Kidney epithelial cell (primary cell): Measurements from ENCODE around the gene PM20D1. TPM values are rescaled to one million over a fixed set of nuclear protein-coding genes. Genes with fewer than 3 reads are reported as not detected.
A peak's percentile ranks its signal among the peaks of the same experiment; 100 is the strongest.

Experiments used
- DNase-seq: peaks from one replicate; pipeline ENCODE4 v3.0.0-alpha.2; 2010; ENCODE audit warnings: low read depth
- H3K27me3 ChIP-seq: 2 replicates; pipeline ENCODE4 v1.6.0; 2011; ENCODE audit warnings: low read length; ENCODE audit not compliant: control insufficient read depth, insufficient read depth
- H3K36me3 ChIP-seq: 2 replicates; pipeline ENCODE4 v1.5.1; 2011; ENCODE audit warnings: low read length; ENCODE audit not compliant: control insufficient read depth, insufficient read depth
- H3K4me3 ChIP-seq: 2 replicates; pipeline ENCODE4 v1.5.1; 2011; ENCODE audit warnings: low read depth, mild to moderate bottlenecking, control low read depth, low read length
- total RNA-seq: library from RNA; depleted of rRNA; stranded (reverse); fragments of >200 nt; gene quantifications from 2 replicates; pipeline ENCODE4 v1.2.3, GENCODE V29; 2015
- TF ChIP-seq, protein P1 (sequence below): IDR thresholded peaks from 2 replicates; pipeline ENCODE4 v1.5.1; 2011; ENCODE audit warnings: mild to moderate bottlenecking, moderate library complexity, low read length, control low read depth, inconsistent platforms; ENCODE audit not compliant: insufficient read depth, poor library complexity, severe bottlenecking

Gene PM20D1
- total RNA-seq, 1 donor from 2014 or later = 0.04 TPM

DNA sequence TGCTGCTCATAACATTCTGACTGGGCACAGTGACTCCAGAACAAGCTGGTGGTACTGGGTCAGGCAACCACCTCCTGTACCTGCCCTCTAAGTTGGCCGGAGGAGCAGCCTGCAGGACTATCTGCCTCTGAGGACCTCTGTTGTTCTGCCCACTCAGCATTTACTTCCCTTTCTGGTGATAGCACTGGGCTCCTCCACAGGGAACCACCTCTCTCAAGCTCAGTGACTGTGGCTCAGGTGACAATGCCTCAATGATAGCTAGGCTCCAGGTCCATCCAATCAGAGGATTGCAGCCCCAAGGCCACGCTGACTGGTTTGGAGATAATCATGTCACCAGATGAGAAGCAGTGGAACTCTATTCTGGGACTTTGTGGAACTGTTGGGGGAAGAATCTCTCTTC is 52.8 kb downstream of the PM20D1 start:
- Histone ChIP-seq H3K27me3 (no peaks in the 10 kb centered on the region), H3K4me3 (no peak overlapping the region), H3K36me3 (no peaks in the 10 kb centered on the region)
- no peak for DNase-seq
- TF ChIP-seq, protein P1, sequence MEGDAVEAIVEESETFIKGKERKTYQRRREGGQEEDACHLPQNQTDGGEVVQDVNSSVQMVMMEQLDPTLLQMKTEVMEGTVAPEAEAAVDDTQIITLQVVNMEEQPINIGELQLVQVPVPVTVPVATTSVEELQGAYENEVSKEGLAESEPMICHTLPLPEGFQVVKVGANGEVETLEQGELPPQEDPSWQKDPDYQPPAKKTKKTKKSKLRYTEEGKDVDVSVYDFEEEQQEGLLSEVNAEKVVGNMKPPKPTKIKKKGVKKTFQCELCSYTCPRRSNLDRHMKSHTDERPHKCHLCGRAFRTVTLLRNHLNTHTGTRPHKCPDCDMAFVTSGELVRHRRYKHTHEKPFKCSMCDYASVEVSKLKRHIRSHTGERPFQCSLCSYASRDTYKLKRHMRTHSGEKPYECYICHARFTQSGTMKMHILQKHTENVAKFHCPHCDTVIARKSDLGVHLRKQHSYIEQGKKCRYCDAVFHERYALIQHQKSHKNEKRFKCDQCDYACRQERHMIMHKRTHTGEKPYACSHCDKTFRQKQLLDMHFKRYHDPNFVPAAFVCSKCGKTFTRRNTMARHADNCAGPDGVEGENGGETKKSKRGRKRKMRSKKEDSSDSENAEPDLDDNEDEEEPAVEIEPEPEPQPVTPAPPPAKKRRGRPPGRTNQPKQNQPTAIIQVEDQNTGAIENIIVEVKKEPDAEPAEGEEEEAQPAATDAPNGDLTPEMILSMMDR = no peak

DNA sequence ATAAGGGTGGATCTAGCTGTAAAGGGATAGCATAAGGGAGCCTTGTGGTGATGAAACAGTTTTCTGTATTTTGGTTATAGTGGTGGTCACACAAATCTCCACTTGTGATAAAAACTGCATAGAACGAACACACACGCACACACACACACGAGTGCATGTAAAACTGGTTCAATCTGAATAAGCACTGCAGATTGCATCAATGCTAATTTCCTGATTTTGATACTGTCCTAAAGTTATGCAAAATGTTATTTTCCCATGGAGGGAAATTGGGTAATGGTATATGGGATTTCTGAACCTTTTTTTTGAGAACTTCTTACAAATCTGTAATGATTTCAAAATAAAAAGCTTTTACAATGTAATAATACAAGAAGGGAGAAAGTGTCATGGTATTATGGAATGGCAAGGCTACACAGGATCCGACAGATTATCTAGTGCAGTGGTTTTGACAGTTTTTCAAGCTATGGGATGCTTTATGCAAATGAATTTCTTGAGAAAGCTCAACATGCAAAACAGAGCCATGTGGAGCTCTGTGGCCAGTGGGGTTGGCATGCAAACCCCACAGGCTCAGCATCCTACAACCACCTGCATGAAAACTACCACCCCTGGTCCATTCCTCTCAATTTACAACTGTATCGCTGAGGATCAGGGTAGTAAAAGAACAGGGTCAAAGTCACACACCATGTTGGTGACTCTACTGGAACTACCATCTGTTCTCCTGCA is 55.8 kb downstream of the PM20D1 start:
- no peaks in the 10 kb centered on the region for H3K36me3 ChIP-seq
- TF ChIP-seq, protein P1 = no peak
- no peak overlapping the region for H3K4me3 ChIP-seq
- no peaks in the 10 kb centered on the region for H3K27me3 ChIP-seq
- DNase-seq = no peak

DNA sequence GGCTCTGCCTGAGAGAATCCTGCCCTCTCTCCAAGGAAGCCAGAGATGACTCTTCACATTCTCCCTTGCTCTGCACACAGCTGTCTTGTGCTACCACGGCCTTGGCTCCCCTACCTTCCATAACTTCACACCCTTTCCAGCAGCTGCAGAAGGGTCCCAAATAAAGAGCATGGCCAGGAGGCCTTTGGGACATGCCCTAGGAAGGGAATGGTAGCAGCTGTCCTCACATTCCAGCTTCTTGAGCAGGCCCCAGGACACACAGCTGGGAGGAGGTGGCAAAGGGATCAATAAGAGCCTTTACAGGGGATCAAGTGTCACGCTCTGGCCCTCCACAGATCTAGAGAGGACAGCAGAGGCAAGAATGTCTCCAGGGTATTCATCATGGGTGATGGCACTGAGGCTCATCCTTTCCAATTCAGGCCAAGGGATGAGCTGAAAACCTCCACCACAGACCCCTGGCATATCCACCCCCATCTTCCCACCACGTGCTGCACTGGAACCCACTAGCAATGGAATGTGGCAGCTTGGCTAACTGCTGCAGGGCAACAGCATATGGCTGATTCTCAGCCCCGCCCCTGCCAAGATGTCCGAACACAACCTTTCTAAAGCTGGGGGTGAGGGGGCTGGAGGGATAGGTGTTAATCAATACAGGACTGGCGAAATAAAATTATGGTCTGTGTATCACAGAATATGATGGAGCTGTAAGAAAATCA is 56.8 kb downstream of the PM20D1 start:
- H3K4me3 ChIP-seq = no peak overlapping the region
- no peak for DNase-seq
- no peaks in the 10 kb centered on the region for H3K36me3 ChIP-seq
- H3K27me3 ChIP-seq = no peaks in the 10 kb centered on the region
- TF ChIP-seq, protein P1 = no peak

DNA sequence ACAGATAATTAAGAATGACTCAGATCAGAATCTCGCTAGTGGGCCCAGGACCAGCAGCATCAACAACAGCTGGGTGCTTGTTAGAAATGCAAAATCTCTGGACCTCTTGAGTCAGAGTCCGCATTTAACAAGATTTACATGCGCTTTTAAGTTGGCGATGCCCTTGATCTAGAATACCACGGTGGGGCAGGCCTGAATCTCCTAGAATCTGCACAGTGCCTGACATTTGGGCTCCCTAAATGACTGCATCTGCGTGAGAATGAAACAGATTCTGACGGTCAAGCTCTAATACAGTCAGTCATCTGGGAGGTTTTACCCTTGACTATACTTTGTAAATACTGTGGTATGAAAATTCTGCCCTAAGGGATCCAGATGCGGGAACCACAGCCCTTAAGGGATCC is 57.5 kb downstream of the PM20D1 start:
- Histone ChIP-seq H3K36me3 (no peaks in the 10 kb centered on the region), H3K27me3 (no peaks in the 10 kb centered on the region), H3K4me3 (no peak overlapping the region)
- no peak for DNase-seq
- TF ChIP-seq, protein P1 = no peak

DNA sequence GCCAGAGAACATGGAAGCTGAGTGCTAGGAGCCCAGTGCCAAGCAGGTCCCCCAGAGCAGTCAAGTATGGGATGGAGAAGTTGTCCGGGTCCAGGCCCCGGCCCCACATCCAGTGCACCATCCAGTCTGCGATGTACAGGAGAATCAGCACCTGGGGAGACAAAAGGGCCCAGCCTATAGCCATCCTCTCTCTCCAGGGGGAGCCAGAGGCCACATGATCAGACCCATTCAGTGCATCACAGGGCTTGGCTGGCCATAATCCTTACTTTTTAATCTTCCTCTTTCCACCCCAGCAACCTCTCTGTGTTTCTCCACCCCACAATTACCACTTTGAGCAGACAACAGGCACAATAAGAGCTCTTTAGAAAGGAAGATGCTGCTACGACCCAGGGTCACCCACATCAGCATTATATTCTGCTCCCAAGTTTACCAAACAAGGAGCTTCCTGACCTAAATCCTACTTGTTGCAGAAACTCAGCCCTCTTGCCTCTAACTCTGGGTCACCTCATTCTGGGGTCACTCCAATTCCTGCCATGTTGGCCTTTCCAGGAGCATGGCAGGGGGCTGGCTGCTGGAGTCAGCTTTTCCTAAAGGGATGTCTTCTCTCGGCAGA is 58.3 kb downstream of the PM20D1 start:
- no peak for DNase-seq
- Histone ChIP-seq H3K27me3 (no peaks in the 10 kb centered on the region), H3K4me3 (no peak overlapping the region), H3K36me3 (no peaks in the 10 kb centered on the region)
- TF ChIP-seq, protein P1 = peak; percentile 93
